Smooth muscle cell (in vitro differentiated cells): ENCODE measurements around the gene PCBD2. TPM values are rescaled to one million over a fixed set of nuclear protein-coding genes. Genes with fewer than 3 reads are reported as not detected.

Source experiments
- DNase-seq: peaks from one replicate; lab custom pipeline; 2025; ENCODE audit not compliant: unreplicated experiment; lab: John Stamatoyannopoulos, UW
- H2AFZ ChIP-seq: fragments of 200-600 bp; sonication (generic); 2 replicates; pipeline ENCODE4 v1.6.0; 2016; ENCODE audit warnings: antibody characterized with exemption, low read depth, mild to moderate bottlenecking
- H3F3A ChIP-seq: fragments of 200-600 bp; sonication (generic); 2 replicates; pipeline ENCODE4 v1.6.0; 2017; ENCODE audit warnings: antibody characterized with exemption, low read depth
- H3K27ac ChIP-seq: fragments of 200-600 bp; sonication (generic); 2 replicates; pipeline ENCODE4 v1.5.1; 2016; ENCODE audit warnings: low read depth, mild to moderate bottlenecking
- H3K27me3 ChIP-seq: fragments of 200-600 bp; sonication (generic); 2 replicates; pipeline ENCODE4 v1.6.1; 2016; ENCODE audit warnings: low read depth, mild to moderate bottlenecking
- H3K36me3 ChIP-seq: fragments of 200-600 bp; sonication (generic); 2 replicates; pipeline ENCODE4 v1.5.1; 2016; ENCODE audit warnings: low read depth
- H3K4me1 ChIP-seq: fragments of 200-600 bp; sonication (generic); 2 replicates; pipeline ENCODE4 v1.5.1; 2016; ENCODE audit warnings: low read depth
- H3K4me2 ChIP-seq: fragments of 200-600 bp; sonication (generic); 2 replicates; pipeline ENCODE4 v1.6.0; 2016; ENCODE audit warnings: mild to moderate bottlenecking
- H3K4me3 ChIP-seq: fragments of 200-600 bp; sonication (generic); 2 replicates; pipeline ENCODE4 v1.5.1; 2016; ENCODE audit warnings: mild to moderate bottlenecking
- H3K79me2 ChIP-seq: fragments of 200-600 bp; sonication (generic); 2 replicates; pipeline ENCODE4 v1.6.0; 2016; ENCODE audit warnings: low read depth, mild to moderate bottlenecking
- H3K9ac ChIP-seq: fragments of 200-600 bp; sonication (generic); 2 replicates; pipeline ENCODE4 v1.6.0; 2016; ENCODE audit warnings: low read depth
- H3K9me3 ChIP-seq: fragments of 200-600 bp; sonication (generic); replicated peaks from 2 replicates; pipeline ENCODE4 v1.5.1; 2016; ENCODE audit warnings: low read depth
- H4K20me1 ChIP-seq: fragments of 200-600 bp; sonication (generic); 2 replicates; pipeline ENCODE4 v1.6.0; 2016; ENCODE audit warnings: low read depth
- WGBS: methylation state at CpG from one replicate; pipeline ENCODE4 v1.1.7; 2016; ENCODE audit warnings: low lambda C conversion rate; 5-methylcytosine and 5-hydroxymethylcytosine counted together
- polyA plus RNA-seq: library from polyadenylated mRNA; unstranded; fragments of >200 nt; fragmentation: Nextera tagmentation; extraction: Ambion mirVana; gene quantifications from 2 replicates; pipeline ENCODE4 v1.2.1, GENCODE V29; 2016
- total RNA-seq: library from RNA; depleted of rRNA; stranded (reverse); fragments of >200 nt; gene quantifications from 2 replicates; pipeline ENCODE4 v1.2.3, GENCODE V29; 2014
- TF ChIP-seq, protein P1 (sequence below): fragments of 200-600 bp; sonication (generic); IDR thresholded peaks from 2 replicates; pipeline ENCODE4 v1.5.1; 2017; ENCODE audit warnings: borderline replicate concordance, mild to moderate bottlenecking, antibody characterized with exemption; ENCODE audit not compliant: insufficient read depth, poor library complexity, severe bottlenecking

The PCBD2 gene
- total and polyA plus RNA-seq, 2 experiments from 2014 or later = 2.4 to 3.3 TPM

DNA sequence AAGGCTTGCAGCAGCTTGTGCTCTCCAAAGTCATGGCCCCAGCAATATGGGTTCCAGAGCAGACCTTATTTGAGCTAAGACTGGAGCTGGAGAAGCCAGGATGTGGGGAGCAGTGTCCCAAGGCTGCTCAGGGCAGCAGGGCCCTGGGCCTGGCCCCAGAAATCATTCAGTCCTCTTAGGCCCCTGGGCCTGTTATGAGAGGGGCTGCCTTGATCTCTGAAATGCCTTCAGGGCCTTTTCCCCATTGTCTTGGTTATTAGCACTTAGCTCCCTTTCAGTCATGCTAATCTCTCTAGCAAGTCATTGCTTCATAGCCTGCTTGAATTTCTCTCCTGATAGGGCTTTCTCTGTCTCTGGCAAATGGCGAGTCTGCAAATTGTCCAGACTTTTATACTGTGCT lies 71.9 kb downstream of the PCBD2 start:
- DNase-seq = no peak
- TF ChIP-seq, protein P1, sequence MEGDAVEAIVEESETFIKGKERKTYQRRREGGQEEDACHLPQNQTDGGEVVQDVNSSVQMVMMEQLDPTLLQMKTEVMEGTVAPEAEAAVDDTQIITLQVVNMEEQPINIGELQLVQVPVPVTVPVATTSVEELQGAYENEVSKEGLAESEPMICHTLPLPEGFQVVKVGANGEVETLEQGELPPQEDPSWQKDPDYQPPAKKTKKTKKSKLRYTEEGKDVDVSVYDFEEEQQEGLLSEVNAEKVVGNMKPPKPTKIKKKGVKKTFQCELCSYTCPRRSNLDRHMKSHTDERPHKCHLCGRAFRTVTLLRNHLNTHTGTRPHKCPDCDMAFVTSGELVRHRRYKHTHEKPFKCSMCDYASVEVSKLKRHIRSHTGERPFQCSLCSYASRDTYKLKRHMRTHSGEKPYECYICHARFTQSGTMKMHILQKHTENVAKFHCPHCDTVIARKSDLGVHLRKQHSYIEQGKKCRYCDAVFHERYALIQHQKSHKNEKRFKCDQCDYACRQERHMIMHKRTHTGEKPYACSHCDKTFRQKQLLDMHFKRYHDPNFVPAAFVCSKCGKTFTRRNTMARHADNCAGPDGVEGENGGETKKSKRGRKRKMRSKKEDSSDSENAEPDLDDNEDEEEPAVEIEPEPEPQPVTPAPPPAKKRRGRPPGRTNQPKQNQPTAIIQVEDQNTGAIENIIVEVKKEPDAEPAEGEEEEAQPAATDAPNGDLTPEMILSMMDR = no peak
- H3K9ac ChIP-seq = no peak overlapping the region
- H3K27ac ChIP-seq = no peak overlapping the region
- WGBS = 90% methylated on average over 1 of the region's 1 CpG
- peaks cover 7% of the 10 kb centered on the region for H3K9me3 ChIP-seq
- no peak overlapping the region for H3K4me3 ChIP-seq
- H3K27me3 ChIP-seq = no peaks in the 10 kb centered on the region
- H3F3A ChIP-seq = no peaks in the 10 kb centered on the region
- peaks cover 4% of the 10 kb centered on the region for H3K36me3 ChIP-seq
- H3K4me2 ChIP-seq = no peak overlapping the region
- H2AFZ ChIP-seq = no peak overlapping the region
- H3K79me2 ChIP-seq = no peaks in the 10 kb centered on the region
- H4K20me1 ChIP-seq = no peaks in the 10 kb centered on the region
- no peaks in the 10 kb centered on the region for H3K4me1 ChIP-seq

DNA sequence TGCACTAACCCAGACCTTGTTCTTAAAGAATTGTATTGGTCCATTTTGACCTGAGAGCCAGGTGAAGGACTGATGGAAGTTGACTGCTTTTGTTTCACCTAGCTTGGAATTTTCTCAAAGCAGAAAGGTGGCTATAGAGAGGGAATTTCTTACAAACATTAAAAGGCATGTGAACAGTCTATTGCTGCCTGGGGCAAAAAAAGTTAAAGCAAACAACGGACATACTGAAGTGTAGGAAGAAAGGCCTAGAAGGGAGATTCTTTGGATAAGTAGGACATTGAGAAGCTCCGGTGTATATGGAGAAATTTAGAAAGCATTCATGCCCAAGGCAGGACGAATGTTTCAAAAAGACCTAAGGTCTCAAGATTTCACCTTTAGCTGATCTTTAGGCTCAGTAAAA lies 74.5 kb downstream of the PCBD2 start:
- Histone ChIP-seq H3K79me2 (no peaks in the 10 kb centered on the region), H3K4me3 (no peak overlapping the region), H3K36me3 (peaks cover 9% of the 10 kb centered on the region), H3K4me2 (no peak overlapping the region), H3K9me3 (peaks cover 15% of the 10 kb centered on the region), H3F3A (no peaks in the 10 kb centered on the region), H3K27me3 (no peaks in the 10 kb centered on the region), H3K9ac (no peak overlapping the region), H4K20me1 (no peaks in the 10 kb centered on the region), H3K4me1 (no peaks in the 10 kb centered on the region), H3K27ac (no peak overlapping the region), H2AFZ (no peak overlapping the region)
- TF ChIP-seq, protein P1 = no peak
- 88% methylated on average over 3 of the region's 3 CpGs for WGBS
- no peak for DNase-seq

DNA sequence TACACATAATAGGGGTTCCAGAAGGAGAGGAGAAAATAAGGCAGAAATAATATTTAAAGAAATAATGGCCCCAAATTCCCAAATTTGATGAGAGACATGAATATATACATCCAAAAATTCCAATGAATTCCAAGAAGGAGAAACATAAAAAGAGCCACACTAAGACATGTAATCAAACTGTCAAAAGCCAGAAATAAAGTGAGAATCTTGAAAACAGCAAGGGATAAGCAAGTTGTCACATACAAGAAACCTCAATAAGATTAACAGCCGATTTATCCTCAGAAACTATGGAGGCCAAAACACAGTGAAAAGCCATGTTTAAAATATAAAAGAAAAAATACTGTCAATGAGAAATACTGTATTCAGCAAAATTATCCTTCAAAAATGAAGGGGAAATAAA lies 77.3 kb downstream of the PCBD2 start:
- no peak overlapping the region for H2AFZ ChIP-seq
- 97% methylated on average over 1 of the region's 1 CpG for WGBS

More for the DNA sequence above, 77.3 kb downstream of the PCBD2 start:
- peaks cover 9% of the 10 kb centered on the region for H3K36me3 ChIP-seq
- no peaks in the 10 kb centered on the region for H3F3A ChIP-seq
- no peak overlapping the region for H3K27ac ChIP-seq
- DNase-seq = no peak
- TF ChIP-seq, protein P1 = no peak
- H3K4me1 ChIP-seq = no peaks in the 10 kb centered on the region
- no peaks in the 10 kb centered on the region for H4K20me1 ChIP-seq
- H3K79me2 ChIP-seq = no peaks in the 10 kb centered on the region
- peaks cover 15% of the 10 kb centered on the region for H3K9me3 ChIP-seq
- no peak overlapping the region for H3K4me3 ChIP-seq
- H3K27me3 ChIP-seq = no peaks in the 10 kb centered on the region
- no peak overlapping the region for H3K4me2 ChIP-seq
- H3K9ac ChIP-seq = no peak overlapping the region
